Fibroblast of skin of right biceps (primary cell): ENCODE results near the gene ZNF552.
A peak's percentile ranks its signal among the peaks of the same experiment; 100 is the strongest.
"Not testable (repeated sequence)": the region's sequence is repeated elsewhere in the genome, so short reads cannot be mapped to it uniquely, and the experiment has no call there.

ENCODE experiments used
- DNase-seq: peaks from one replicate; pipeline ENCODE4 v3.0.0-alpha.2; 2013

ZNF552 gene

GRCh38 chr19:57817976-57818375, 3.3 kb upstream of the ZNF552 start:
- no peak for DNase-seq

DNA sequence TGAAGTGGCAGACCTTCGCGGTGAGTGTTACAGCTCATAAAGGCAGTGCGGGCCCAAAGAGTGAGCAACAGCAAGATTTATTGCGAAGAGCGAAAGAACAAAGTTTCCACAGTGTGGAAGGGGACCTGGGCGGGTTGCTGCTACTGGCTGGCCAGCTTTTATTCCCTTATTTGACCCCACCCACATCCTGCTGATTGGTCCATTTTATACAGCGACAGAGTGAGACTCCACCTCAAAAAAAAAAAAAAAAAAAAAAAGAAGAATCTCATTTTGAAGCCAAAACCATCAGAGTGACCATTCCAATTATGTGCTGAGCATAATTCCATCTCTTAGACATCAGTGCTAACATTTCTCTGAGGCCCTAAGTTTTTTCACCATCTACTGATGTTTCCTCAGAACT, 1.9 kb upstream of the ZNF552 start:
- no peak for DNase-seq

DNA sequence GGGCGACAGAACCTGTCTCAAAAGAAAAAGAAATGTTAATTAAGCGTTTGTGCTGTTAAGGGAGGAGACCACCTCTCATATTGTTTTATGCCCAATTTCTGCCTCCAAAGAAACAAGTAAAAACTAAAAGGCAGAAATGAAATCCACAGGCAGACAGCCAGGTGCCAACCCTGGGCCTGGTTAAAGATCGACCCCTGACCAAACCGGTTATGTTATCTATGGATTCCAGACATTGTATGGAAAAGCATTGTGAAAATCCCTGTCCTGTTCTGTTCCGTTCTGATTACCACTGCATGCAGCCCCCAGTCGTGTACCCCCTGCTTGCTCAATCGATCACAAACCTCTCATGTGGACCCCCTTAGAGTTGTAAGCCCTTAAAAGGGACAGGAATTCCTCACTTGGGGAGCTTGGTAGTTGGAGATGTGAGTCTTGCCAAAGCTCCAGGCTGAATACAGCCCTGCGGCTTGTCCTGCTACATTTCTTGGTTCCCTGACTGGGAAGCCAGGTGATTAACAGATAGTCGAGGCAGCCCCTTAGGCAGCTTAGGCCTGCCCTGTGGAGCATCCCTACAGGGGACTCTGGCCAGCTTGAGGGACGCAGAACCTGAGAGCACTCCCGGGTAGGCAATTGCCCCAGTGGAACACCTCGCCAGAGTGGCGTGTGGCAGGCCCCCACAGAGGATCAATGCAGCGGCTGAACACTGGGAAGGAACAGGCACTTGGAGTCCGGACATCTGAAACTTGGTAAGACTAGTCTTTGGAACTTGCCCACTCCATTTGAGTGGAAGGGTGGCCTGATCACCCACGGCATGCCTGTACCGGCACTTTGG, 748 bp upstream of the ZNF552 start:
- DNase-seq = no peak

GRCh38 chr19:57813919-57814504, 701 bp downstream of the ZNF552 start:
- no peak for DNase-seq

GRCh38 chr19:57812975-57813820, 1.5 kb downstream of the ZNF552 start:
- not testable (repeated sequence) for DNase-seq

GRCh38 chr19:57812226-57812625, 2.5 kb downstream of the ZNF552 start:
- no peak for DNase-seq

- not testable (repeated sequence) for DNase-seq
Observed at GRCh38 chr19:57810410-57811295, 4.1 kb downstream of the ZNF552 start.

- DNase-seq = no peak
Observed at GRCh38 chr19:57807541-57807940, 7.2 kb downstream of the ZNF552 start.

GRCh38 chr19:57803594-57804325, 11.0 kb downstream of the ZNF552 start:
- DNase-seq = peak; percentile 99

DNA sequence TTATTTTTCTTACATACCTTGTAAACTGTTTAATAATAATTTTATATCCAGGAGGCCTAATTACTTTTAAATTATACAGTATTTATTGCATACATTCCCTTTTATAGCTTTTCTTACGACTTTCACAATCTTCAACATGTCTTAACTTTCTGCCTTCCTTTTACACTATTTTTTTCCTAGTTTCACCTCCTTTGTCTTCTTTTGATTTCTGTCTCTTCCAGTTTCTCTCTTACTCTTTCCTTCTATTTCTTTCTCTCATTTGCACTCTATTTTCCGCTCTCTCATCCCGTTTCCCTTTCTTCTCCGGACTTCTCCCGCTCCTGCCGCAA, 11.5 kb downstream of the ZNF552 start:
- DNase-seq = no peak

GRCh38 chr19:57802269-57802668, 12.4 kb downstream of the ZNF552 start:
- DNase-seq = no peak

- no peak for DNase-seq
Observed at GRCh38 chr19:57800696-57801095, 14.0 kb downstream of the ZNF552 start.

GRCh38 chr19:57796580-57796979, 18.1 kb downstream of the ZNF552 start:
- DNase-seq = not testable (repeated sequence)

DNA sequence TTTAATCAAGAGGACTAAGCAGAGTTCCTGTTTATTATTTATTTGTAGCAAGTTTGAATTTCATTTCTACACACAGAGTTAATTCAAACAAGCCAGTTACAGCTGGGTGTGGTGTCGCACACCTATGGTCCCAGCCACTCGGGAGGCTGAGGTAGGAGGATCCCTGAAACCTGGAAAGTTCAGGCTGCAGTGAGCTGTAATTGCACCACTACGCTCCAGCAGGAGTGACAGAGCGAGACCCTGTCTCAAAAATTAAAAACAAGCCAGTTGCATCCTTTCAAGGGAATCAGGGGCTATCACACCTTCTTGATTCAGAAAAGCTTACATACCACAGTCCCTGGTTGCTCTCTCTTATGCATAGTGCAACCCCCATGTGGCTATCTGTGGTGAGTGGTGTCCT, 25.4 kb downstream of the ZNF552 start:
- no peak for DNase-seq

GRCh38 chr19:57788114-57788692, 26.5 kb downstream of the ZNF552 start:
- DNase-seq = no peak

DNA sequence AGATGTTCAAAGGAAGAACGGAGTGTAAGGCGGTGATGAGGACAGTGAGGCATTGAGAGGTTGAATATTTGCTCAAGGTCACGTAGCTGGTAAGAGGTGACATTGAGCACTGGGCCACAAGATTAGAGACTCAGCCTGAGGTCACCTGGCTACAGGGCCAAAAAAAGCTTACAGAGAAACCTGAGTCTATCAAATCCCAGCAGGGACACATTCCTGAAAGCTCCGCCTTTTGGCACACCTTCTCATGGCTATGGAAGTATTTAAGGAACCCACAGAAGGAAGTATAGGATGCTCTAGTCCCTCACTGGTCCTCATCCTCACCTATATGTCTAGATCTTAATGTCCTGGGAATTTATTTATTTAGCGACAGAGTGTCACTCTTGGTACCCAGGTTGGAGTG, 27.8 kb downstream of the ZNF552 start:
- no peak for DNase-seq

DNA sequence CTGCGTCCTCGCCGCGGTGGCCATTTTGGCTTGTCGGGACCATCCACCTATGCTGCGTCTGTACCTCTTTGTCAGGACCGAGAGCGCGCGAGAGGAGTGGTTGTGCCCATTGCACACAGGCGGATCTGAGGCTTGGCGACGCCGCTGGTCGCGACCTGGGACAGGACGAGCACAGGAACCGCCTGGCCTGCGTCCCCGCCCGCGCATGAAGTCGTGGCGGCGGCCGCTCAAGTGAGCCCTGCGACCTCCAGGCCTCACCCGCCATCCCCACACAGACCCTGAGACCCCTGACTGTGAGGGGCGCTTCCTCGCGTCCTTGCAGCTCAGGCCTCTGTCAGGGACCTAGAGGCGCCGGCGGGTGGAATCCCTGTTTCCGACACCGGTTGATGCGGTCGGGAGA, 28.4 kb downstream of the ZNF552 start:
- DNase-seq = no peak

- peak; percentile 11 for DNase-seq
Observed at GRCh38 chr19:57779220-57779845, 35.4 kb downstream of the ZNF552 start.

- no peak for DNase-seq
Observed at GRCh38 chr19:57778336-57778735, 36.4 kb downstream of the ZNF552 start.

- DNase-seq = no peak
Observed at GRCh38 chr19:57776764-57777296, 37.9 kb downstream of the ZNF552 start.

- no peak for DNase-seq
Observed at GRCh38 chr19:57773488-57773887, 41.2 kb downstream of the ZNF552 start.
